ENCODE results near the gene APAF1. TPM values are rescaled to one million over a fixed set of nuclear protein-coding genes. Genes with fewer than 3 reads are reported as not detected.
A peak's percentile ranks its signal among the peaks of the same experiment; 100 is the strongest.

APAF1 gene
- total and polyA plus RNA-seq, 2 donors (not counting 1 experiment from before 2014, with no cell fraction given), result 9.1 to 36.9 TPM

- WGBS (ENCODE audit: insufficient coverage), result 100% methylated on average over 7 of the region's 8 CpGs
- no peaks in the 10 kb centered on the region for H4K20me1 ChIP-seq (ENCODE audit: control insufficient read depth, insufficient read depth, low read length, poor library complexity, severe bottlenecking)
- H3K27ac Mint-ChIP-seq, result no peak overlapping the region
Observed at GRCh38 chr12:98601924-98602323, 43.2 kb upstream of the APAF1 start.

DNA sequence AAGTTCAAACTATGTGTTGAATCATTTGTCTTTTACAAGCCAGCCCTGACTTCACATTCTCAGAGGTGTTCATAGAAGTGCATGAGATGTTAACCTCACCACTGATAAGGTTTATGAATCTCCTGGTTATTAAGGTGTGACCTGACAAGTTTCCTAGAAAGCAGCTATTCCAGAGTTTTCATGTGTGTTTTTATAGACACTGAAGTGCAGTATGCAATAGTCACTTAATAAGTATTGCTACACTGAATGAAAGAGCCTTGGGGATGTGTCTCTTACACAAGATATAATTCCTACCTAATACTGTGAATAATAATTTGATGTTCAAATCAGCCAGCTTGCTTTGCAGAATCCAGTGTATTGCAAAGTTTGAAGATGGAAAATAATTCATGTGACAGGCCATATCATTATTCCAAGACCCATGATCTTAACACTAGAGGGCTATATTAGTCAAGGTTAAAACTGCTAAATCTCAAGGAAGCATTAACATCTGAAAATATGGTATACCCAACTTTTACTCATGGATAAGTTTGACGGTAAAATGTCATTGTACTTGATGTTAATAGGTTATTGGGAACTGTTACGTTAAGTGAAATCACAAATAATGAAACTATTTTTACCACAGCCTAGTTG, 38.6 kb upstream of the APAF1 start:
- no peaks in the 10 kb centered on the region for H3K27me3 ChIP-seq (replicated peaks in 1 of 4; ENCODE audit: control extremely low read depth in 1 of 4, control insufficient read depth in 3 of 4, insufficient read depth in 4 of 4, low read length in 3 of 4)
- intact Hi-C loops (cut with micrococcal nuclease), result loop anchor here (1.0 kb wide), 1 partner anchor 48 kb away; no protein-coding TSS in a partner anchor
- ChIA-PET CTCF (interaction anchor here (0.7 to 6.1 kb wide), 16 partner anchors 8 to 74 kb away, joined by 3 to 36 read pairs (median 4); partner anchors contain the start of gene IKBIP), POLR2A (interaction anchor here (0.7 to 1.4 kb wide), 3 partner anchors 13 to 38 kb away, joined by 3 to 5 read pairs (median 3); partner anchors contain the start of genes IKBIP and SLC25A3)
- WGBS (ENCODE audit: insufficient coverage), result no CpG with 5 or more reads among the region's 2 CpGs
- H4K20me1 ChIP-seq (ENCODE audit: control insufficient read depth, insufficient read depth, low read length, poor library complexity, severe bottlenecking), result no peaks in the 10 kb centered on the region
- peak overlapping the region; percentile 75 for H2AFZ ChIP-seq (ENCODE audit: insufficient read depth, low read depth, low read length, poor library complexity, severe bottlenecking)
- no peak for ATAC-seq (ENCODE audit: low read depth)
- no peak for DNase-seq
- peak overlapping the region; percentile 76 for H3K4me2 ChIP-seq (replicated peaks; ENCODE audit: low read depth, low read length, poor library complexity, severe bottlenecking)
- no peaks in the 10 kb centered on the region for H3K9me3 ChIP-seq (ENCODE audit: control extremely low read depth in 1 of 3, control insufficient read depth in 2 of 3, insufficient read depth in 1 of 3, low read length in 2 of 3)
- peak overlapping the region in 1 of 2 donors; percentile 71 for H3K27ac ChIP-seq (ENCODE audit: low read length in 2 of 2)
- Mint-ChIP-seq H3K27me3 (no peaks in the 10 kb centered on the region), H3K9me3 (ENCODE audit: insufficient read depth) (no peaks in the 10 kb centered on the region), H3K27ac (no peak overlapping the region), H3K4me3 (peak overlapping the region; percentile 91), H3K4me1 (peaks cover 16% of the 10 kb centered on the region)
- H3K36me3 ChIP-seq (replicated peaks in 1 of 2; ENCODE audit: control extremely low read depth in 1 of 2, control insufficient read depth in 1 of 2, extremely low read depth in 1 of 2, insufficient read depth in 2 of 2, low read length in 1 of 2), result peaks cover 2 to 26% of the 10 kb centered on the region in 2 experiments
- no peak overlapping the region for H3K9ac ChIP-seq (ENCODE audit: low read length)
- no peaks in the 10 kb centered on the region for H3K79me2 ChIP-seq (ENCODE audit: control insufficient read depth, insufficient read depth, low read length)
- no peak overlapping the region for H3K4me3 ChIP-seq (ENCODE audit: control extremely low read depth in 1 of 5, extremely low read depth in 1 of 5, insufficient read depth in 1 of 5, low read depth in 2 of 5, low read length in 4 of 5)
- TF ChIP-seq, protein P1, sequence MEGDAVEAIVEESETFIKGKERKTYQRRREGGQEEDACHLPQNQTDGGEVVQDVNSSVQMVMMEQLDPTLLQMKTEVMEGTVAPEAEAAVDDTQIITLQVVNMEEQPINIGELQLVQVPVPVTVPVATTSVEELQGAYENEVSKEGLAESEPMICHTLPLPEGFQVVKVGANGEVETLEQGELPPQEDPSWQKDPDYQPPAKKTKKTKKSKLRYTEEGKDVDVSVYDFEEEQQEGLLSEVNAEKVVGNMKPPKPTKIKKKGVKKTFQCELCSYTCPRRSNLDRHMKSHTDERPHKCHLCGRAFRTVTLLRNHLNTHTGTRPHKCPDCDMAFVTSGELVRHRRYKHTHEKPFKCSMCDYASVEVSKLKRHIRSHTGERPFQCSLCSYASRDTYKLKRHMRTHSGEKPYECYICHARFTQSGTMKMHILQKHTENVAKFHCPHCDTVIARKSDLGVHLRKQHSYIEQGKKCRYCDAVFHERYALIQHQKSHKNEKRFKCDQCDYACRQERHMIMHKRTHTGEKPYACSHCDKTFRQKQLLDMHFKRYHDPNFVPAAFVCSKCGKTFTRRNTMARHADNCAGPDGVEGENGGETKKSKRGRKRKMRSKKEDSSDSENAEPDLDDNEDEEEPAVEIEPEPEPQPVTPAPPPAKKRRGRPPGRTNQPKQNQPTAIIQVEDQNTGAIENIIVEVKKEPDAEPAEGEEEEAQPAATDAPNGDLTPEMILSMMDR (IDR thresholded peaks at IDR 0.05), result no peak
- no peak for TF ChIP-seq EZH2 (IDR thresholded peaks at IDR 0.05; ENCODE audit: borderline replicate concordance, insufficient read depth, low read depth, low read length, poor library complexity, severe bottlenecking)
- H3K4me1 ChIP-seq (ENCODE audit: control insufficient read depth in 2 of 2, insufficient read depth in 2 of 2, low read length in 2 of 2), result peaks cover 4 to 12% of the 10 kb centered on the region in 2 donors

More at GRCh38 chr12:98601924-98602323, 43.2 kb upstream of the APAF1 start:
- H3K27me3 ChIP-seq (replicated peaks in 1 of 4; ENCODE audit: control extremely low read depth in 1 of 4, control insufficient read depth in 3 of 4, insufficient read depth in 4 of 4, low read length in 3 of 4), result no peaks in the 10 kb centered on the region
- H3K4me3 ChIP-seq (ENCODE audit: control extremely low read depth in 1 of 5, extremely low read depth in 1 of 5, insufficient read depth in 1 of 5, low read depth in 2 of 5, low read length in 4 of 5), result no peak overlapping the region
- TF ChIP-seq EZH2 (IDR thresholded peaks at IDR 0.05; ENCODE audit: borderline replicate concordance, insufficient read depth, low read depth, low read length, poor library complexity, severe bottlenecking), result no peak
- TF ChIP-seq, protein P1 (IDR thresholded peaks at IDR 0.05), result no peak
- no peak overlapping the region for H3K27ac ChIP-seq (ENCODE audit: low read length in 2 of 2)
- no peaks in the 10 kb centered on the region for H3K9me3 Mint-ChIP-seq (ENCODE audit: insufficient read depth)
- no peak overlapping the region for H3K9ac ChIP-seq (ENCODE audit: low read length)
- POLR2A ChIA-PET, result no interaction called here
- no peaks in the 10 kb centered on the region for H3K27me3 Mint-ChIP-seq
- CTCF ChIA-PET, result interaction anchor here (1.0 to 1.5 kb wide), 2 partner anchors 51 to 52 kb away, joined by 3 to 4 read pairs; no protein-coding TSS in a partner anchor
- intact Hi-C loops (cut with micrococcal nuclease), result no loop called here
- H3K4me2 ChIP-seq (replicated peaks; ENCODE audit: low read depth, low read length, poor library complexity, severe bottlenecking), result no peak overlapping the region
- no peak for DNase-seq
- no peak overlapping the region for H2AFZ ChIP-seq (ENCODE audit: insufficient read depth, low read depth, low read length, poor library complexity, severe bottlenecking)
- H3K4me1 Mint-ChIP-seq, result peaks cover 8% of the 10 kb centered on the region
- peaks cover 12% of the 10 kb centered on the region for H3K79me2 ChIP-seq (ENCODE audit: control insufficient read depth, insufficient read depth, low read length)
- no peaks in the 10 kb centered on the region for H3K9me3 ChIP-seq (ENCODE audit: control extremely low read depth in 1 of 3, control insufficient read depth in 2 of 3, insufficient read depth in 1 of 3, low read length in 2 of 3)
- H3K4me3 Mint-ChIP-seq, result no peak overlapping the region
- peaks cover under 1% of the 10 kb centered on the region in 2 donors for H3K4me1 ChIP-seq (ENCODE audit: control insufficient read depth in 2 of 2, insufficient read depth in 2 of 2, low read length in 2 of 2)
- no peak for ATAC-seq (ENCODE audit: low read depth)
- H3K36me3 ChIP-seq (replicated peaks in 1 of 2; ENCODE audit: control extremely low read depth in 1 of 2, control insufficient read depth in 1 of 2, extremely low read depth in 1 of 2, insufficient read depth in 2 of 2, low read length in 1 of 2), result peaks cover 5 to 68% of the 10 kb centered on the region in 2 experiments
